ENCODE data around the gene NUAK1.

GRCh38 chr12:106054049-106054448 lies 84.7 kb downstream of the NUAK1 start:
- TF ChIP-seq EZH2 (IDR thresholded peaks at IDR 0.05; ENCODE audit: low read depth) (no peak), CTCF (conservative IDR thresholded peaks at IDR 0.05) (no peak)
